ENCODE results near the gene RPP25.

- TF ChIP-seq, protein P1, sequence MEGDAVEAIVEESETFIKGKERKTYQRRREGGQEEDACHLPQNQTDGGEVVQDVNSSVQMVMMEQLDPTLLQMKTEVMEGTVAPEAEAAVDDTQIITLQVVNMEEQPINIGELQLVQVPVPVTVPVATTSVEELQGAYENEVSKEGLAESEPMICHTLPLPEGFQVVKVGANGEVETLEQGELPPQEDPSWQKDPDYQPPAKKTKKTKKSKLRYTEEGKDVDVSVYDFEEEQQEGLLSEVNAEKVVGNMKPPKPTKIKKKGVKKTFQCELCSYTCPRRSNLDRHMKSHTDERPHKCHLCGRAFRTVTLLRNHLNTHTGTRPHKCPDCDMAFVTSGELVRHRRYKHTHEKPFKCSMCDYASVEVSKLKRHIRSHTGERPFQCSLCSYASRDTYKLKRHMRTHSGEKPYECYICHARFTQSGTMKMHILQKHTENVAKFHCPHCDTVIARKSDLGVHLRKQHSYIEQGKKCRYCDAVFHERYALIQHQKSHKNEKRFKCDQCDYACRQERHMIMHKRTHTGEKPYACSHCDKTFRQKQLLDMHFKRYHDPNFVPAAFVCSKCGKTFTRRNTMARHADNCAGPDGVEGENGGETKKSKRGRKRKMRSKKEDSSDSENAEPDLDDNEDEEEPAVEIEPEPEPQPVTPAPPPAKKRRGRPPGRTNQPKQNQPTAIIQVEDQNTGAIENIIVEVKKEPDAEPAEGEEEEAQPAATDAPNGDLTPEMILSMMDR (IDR thresholded peaks at IDR 0.05): no peak
- TF ChIP-seq POLR2A (IDR thresholded peaks at IDR 0.05): no peak
These were observed 25.6 kb upstream of the RPP25 start for GRCh38 chr15:74982183-74982582.
